Measurements from ENCODE around the gene HOOK1. TPM values are rescaled to one million over a fixed set of nuclear protein-coding genes. Genes with fewer than 3 reads are reported as not detected.
A peak's percentile ranks its signal among the peaks of the same experiment; 100 is the strongest.

HOOK1 gene
- total RNA-seq, 1 experiment from 2014 or later: 33.8 TPM

- TF ChIP-seq PRRX2 (CRISPR knock-in tag; IDR thresholded peaks at IDR 0.05) (no peak), ZNF423 (CRISPR knock-in tag; IDR thresholded peaks at IDR 0.05) (no peak), OVOL2 (CRISPR knock-in tag; IDR thresholded peaks at IDR 0.05; ENCODE audit: borderline replicate concordance) (no peak), ZNF138 (CRISPR knock-in tag; conservative IDR thresholded peaks at IDR 0.05) (no peak), ATF3 (CRISPR knock-in tag; conservative IDR thresholded peaks at IDR 0.05) (no peak), ETV6 (CRISPR knock-in tag; IDR thresholded peaks at IDR 0.05) (0 out of 2 replicates have a peak, but pooled peaks have one; percentile 30), KAT7 (CRISPR knock-in tag; IDR thresholded peaks at IDR 0.05; ENCODE audit: borderline replicate concordance) (0 out of 2 replicates have a peak, but pooled peaks have one; percentile 50), AR (CRISPR knock-in tag; IDR thresholded peaks at IDR 0.05) (no peak), NFATC4 (CRISPR knock-in tag; IDR thresholded peaks at IDR 0.05) (no peak)
- TF ChIP-seq, protein P1, sequence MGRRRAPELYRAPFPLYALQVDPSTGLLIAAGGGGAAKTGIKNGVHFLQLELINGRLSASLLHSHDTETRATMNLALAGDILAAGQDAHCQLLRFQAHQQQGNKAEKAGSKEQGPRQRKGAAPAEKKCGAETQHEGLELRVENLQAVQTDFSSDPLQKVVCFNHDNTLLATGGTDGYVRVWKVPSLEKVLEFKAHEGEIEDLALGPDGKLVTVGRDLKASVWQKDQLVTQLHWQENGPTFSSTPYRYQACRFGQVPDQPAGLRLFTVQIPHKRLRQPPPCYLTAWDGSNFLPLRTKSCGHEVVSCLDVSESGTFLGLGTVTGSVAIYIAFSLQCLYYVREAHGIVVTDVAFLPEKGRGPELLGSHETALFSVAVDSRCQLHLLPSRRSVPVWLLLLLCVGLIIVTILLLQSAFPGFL (CRISPR knock-in tag; IDR thresholded peaks at IDR 0.05; ENCODE audit: borderline replicate concordance): no peak
Measured at GRCh38 chr1:59814901-59815825, at the start of gene HOOK1 (continued).

GRCh38 chr1:59765011-59765730 is 49.6 kb upstream of the HOOK1 start:
- Mint-ChIP-seq H3K27me3 (ENCODE audit: low read depth) (no peaks in the 10 kb centered on the region), H3K9me3 (no peaks in the 10 kb centered on the region), H3K4me1 (peaks cover 16% of the 10 kb centered on the region), H3K4me3 (no peak overlapping the region), H3K27ac (peak overlapping the region; percentile 33; the same call in 1 of the 2 replicates), H3K36me3 (no peaks in the 10 kb centered on the region)
- no peak for ATAC-seq
- CTCF ChIA-PET: interaction anchor here (1.9 kb wide), 1 partner anchor 12 kb away, joined by 6 read pairs; no protein-coding TSS in a partner anchor
- POLR2A ChIA-PET: no interaction called here
- DNase-seq (ENCODE audit: low spot score): no peak
- TF ChIP-seq ZNF281 (CRISPR knock-in tag; IDR thresholded peaks at IDR 0.05) (no peak), ZNF423 (CRISPR knock-in tag; IDR thresholded peaks at IDR 0.05) (no peak), TCF7 (CRISPR knock-in tag; IDR thresholded peaks at IDR 0.05; ENCODE audit: low read depth) (no peak), ZNF317 (CRISPR knock-in tag; IDR thresholded peaks at IDR 0.05; ENCODE audit: borderline replicate concordance, low read depth) (no peak), FOXK1 (CRISPR knock-in tag; IDR thresholded peaks at IDR 0.05) (no peak), JAZF1 (CRISPR knock-in tag; IDR thresholded peaks at IDR 0.05) (no peak), EMX1 (CRISPR knock-in tag; IDR thresholded peaks at IDR 0.05) (no peak), OVOL2 (CRISPR knock-in tag; IDR thresholded peaks at IDR 0.05; ENCODE audit: borderline replicate concordance) (no peak), ZBTB43 (CRISPR knock-in tag; IDR thresholded peaks at IDR 0.05) (no peak), JUN (CRISPR knock-in tag; IDR thresholded peaks at IDR 0.05) (no peak), IRF1 (CRISPR knock-in tag; IDR thresholded peaks at IDR 0.05) (no peak)
- TF ChIP-seq, protein P2, sequence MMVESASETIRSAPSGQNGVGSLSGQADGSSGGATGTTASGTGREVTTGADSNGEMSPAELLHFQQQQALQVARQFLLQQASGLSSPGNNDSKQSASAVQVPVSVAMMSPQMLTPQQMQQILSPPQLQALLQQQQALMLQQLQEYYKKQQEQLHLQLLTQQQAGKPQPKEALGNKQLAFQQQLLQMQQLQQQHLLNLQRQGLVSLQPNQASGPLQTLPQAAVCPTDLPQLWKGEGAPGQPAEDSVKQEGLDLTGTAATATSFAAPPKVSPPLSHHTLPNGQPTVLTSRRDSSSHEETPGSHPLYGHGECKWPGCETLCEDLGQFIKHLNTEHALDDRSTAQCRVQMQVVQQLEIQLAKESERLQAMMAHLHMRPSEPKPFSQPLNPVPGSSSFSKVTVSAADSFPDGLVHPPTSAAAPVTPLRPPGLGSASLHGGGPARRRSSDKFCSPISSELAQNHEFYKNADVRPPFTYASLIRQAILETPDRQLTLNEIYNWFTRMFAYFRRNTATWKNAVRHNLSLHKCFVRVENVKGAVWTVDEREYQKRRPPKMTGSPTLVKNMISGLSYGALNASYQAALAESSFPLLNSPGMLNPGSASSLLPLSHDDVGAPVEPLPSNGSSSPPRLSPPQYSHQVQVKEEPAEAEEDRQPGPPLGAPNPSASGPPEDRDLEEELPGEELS (CRISPR knock-in tag; IDR thresholded peaks at IDR 0.05): no peak
- TF ChIP-seq, protein P1 (CRISPR knock-in tag; IDR thresholded peaks at IDR 0.05; ENCODE audit: borderline replicate concordance): no peak
